WTC11 (cell line): ENCODE measurements around the gene INSL3. TPM values are rescaled to one million over a fixed set of nuclear protein-coding genes. Genes with fewer than 3 reads are reported as not detected.

Source experiments
- ATAC-seq: fragments of 200-7000 bp; cut with Tn5 transposase; 2 replicates; pipeline ENCODE4 v1.10.0; 2021; ENCODE audit warnings: mild to moderate bottlenecking, moderate library complexity
- CTCF ChIA-PET: fragments of 300-600 bp; sonication (Branson Sonifier 250); formaldehyde crosslinking; loops from one replicate; lab custom pipeline; 2021; ENCODE audit warnings: antibody characterized with exemption; lab: Charles Lee
- POLR2A ChIA-PET: fragments of 350-600 bp; sonication (Branson Sonifier 250); formaldehyde crosslinking; loops from one replicate; lab custom pipeline; 2021; ENCODE audit warnings: antibody characterized with exemption; lab: Charles Lee
- DNase-seq: peaks from one replicate; pipeline ENCODE4 v3.0.0; 2021; ENCODE audit warnings: low spot score
- H3K27ac Mint-ChIP-seq: 2 replicates; pipeline ENCODE4 v1.8.0; 2021; ENCODE audit warnings: mixed read lengths
- H3K27me3 Mint-ChIP-seq: 2 replicates; pipeline ENCODE4 v1.8.0; 2021; ENCODE audit warnings: low read depth, mild to moderate bottlenecking, moderate library complexity, mixed read lengths
- H3K36me3 Mint-ChIP-seq: 2 replicates; pipeline ENCODE4 v1.8.0; 2021; ENCODE audit warnings: mixed read lengths
- H3K4me1 Mint-ChIP-seq: 2 replicates; pipeline ENCODE4 v1.8.0; 2022; ENCODE audit warnings: mixed read lengths
- H3K4me3 Mint-ChIP-seq: 2 replicates; pipeline ENCODE4 v1.8.0; 2021; ENCODE audit warnings: mild to moderate bottlenecking, moderate library complexity, mixed read lengths
- H3K9me3 Mint-ChIP-seq: 2 replicates; pipeline ENCODE4 v1.8.0; 2021; ENCODE audit warnings: mixed read lengths
- ARID4B ChIP-seq: sonication (generic); formaldehyde crosslinking; IDR thresholded peaks from 2 replicates; pipeline ENCODE4 v1.8.0; 2023; ENCODE audit warnings: missing genetic modification reagents, mild to moderate bottlenecking, borderline replicate concordance
- ATF1 ChIP-seq: sonication (generic); formaldehyde crosslinking; IDR thresholded peaks from 2 replicates; pipeline ENCODE4 v1.8.1; 2023; ENCODE audit warnings: mild to moderate bottlenecking, moderate library complexity, missing genetic modification reagents
- ATF2 ChIP-seq: sonication (generic); formaldehyde crosslinking; IDR thresholded peaks from 2 replicates; pipeline ENCODE4 v1.8.1; 2022; ENCODE audit warnings: low read depth, missing genetic modification reagents, borderline replicate concordance
- ATF3 ChIP-seq: sonication (generic); formaldehyde crosslinking; conservative IDR thresholded peaks from 2 replicates; pipeline ENCODE4 v1.8.1; 2022; ENCODE audit warnings: mild to moderate bottlenecking, missing genetic modification reagents
- ESRRA ChIP-seq: sonication (generic); formaldehyde crosslinking; IDR thresholded peaks from 2 replicates; pipeline ENCODE4 v1.8.1; 2022; ENCODE audit warnings: mild to moderate bottlenecking, missing genetic modification reagents, borderline replicate concordance
- FOXP1 ChIP-seq: sonication (generic); formaldehyde crosslinking; IDR thresholded peaks from 2 replicates; pipeline ENCODE4 v1.8.0; 2022; ENCODE audit warnings: missing genetic modification reagents, mild to moderate bottlenecking, moderate library complexity, borderline replicate concordance
- GTF2I ChIP-seq: fragments of 250-450 bp; sonication (Bioruptor Pico); conservative IDR thresholded peaks from 2 replicates; pipeline ENCODE4 v1.4.0; 2021; ENCODE audit warnings: mild to moderate bottlenecking
- HMGXB4 ChIP-seq: sonication (generic); formaldehyde crosslinking; IDR thresholded peaks from 2 replicates; pipeline ENCODE4 v1.8.1; 2023; ENCODE audit warnings: mild to moderate bottlenecking, moderate library complexity, missing genetic modification reagents
- IRF2 ChIP-seq: sonication (generic); formaldehyde crosslinking; IDR thresholded peaks from 2 replicates; pipeline ENCODE4 v1.8.0; 2022; ENCODE audit warnings: low read depth, missing genetic modification reagents, borderline replicate concordance
- MLX ChIP-seq: sonication (generic); formaldehyde crosslinking; IDR thresholded peaks from 2 replicates; pipeline ENCODE4 v1.8.1; 2023; ENCODE audit warnings: mild to moderate bottlenecking, missing genetic modification reagents, moderate library complexity
- NFYB ChIP-seq: sonication (generic); formaldehyde crosslinking; conservative IDR thresholded peaks from 2 replicates; pipeline ENCODE4 v1.8.0; 2022; ENCODE audit warnings: low read depth, missing genetic modification reagents
- RELA ChIP-seq: sonication (generic); formaldehyde crosslinking; IDR thresholded peaks from 2 replicates; pipeline ENCODE4 v1.8.1; 2022; ENCODE audit warnings: missing genetic modification reagents, mild to moderate bottlenecking, borderline replicate concordance
- TP53 ChIP-seq: sonication (generic); formaldehyde crosslinking; IDR thresholded peaks from 2 replicates; pipeline ENCODE4 v1.8.1; 2023; ENCODE audit warnings: mild to moderate bottlenecking, missing genetic modification reagents
- USF1 ChIP-seq: sonication (generic); formaldehyde crosslinking; IDR thresholded peaks from 2 replicates; pipeline ENCODE4 v1.8.0; 2022; ENCODE audit warnings: mild to moderate bottlenecking, missing genetic modification reagents
- ZNF232 ChIP-seq: sonication (generic); formaldehyde crosslinking; IDR thresholded peaks from 2 replicates; pipeline ENCODE4 v1.8.0; 2022; ENCODE audit warnings: mild to moderate bottlenecking, missing genetic modification reagents
- ZNF317 ChIP-seq: sonication (generic); formaldehyde crosslinking; IDR thresholded peaks from 2 replicates; pipeline ENCODE4 v1.8.1; 2023; ENCODE audit warnings: low read depth, mild to moderate bottlenecking, moderate library complexity, missing genetic modification reagents, borderline replicate concordance
- ZNF532 ChIP-seq: fragments of 250-450 bp; sonication (Bioruptor Pico); IDR thresholded peaks from 2 replicates; pipeline ENCODE4 v1.9.0; 2021; ENCODE audit warnings: mild to moderate bottlenecking, borderline replicate concordance
- ZNF671 ChIP-seq: fragments of 250-450 bp; sonication (Bioruptor Pico); IDR thresholded peaks from 2 replicates; pipeline ENCODE4 v1.8.0; 2021; ENCODE audit warnings: mild to moderate bottlenecking
- total RNA-seq: library from RNA; stranded (reverse); gene quantifications from 3 replicates; pipeline ENCODE4 v1.2.3, GENCODE V29; 2021

The INSL3 gene
- total RNA-seq, 1 experiment from 2014 or later, result 0.79 TPM

GRCh38 chr19:17775991-17776803 is 45.1 kb downstream of the INSL3 start:
- ATAC-seq (no peak), DNase-seq (no peak)
- no peaks in the 10 kb centered on the region; the same call in 1 of the 2 replicates for H3K27me3 Mint-ChIP-seq
- H3K4me1 Mint-ChIP-seq, result peaks cover 11% of the 10 kb centered on the region
- TF ChIP-seq ESRRA (CRISPR knock-in tag) (no peak), RELA (CRISPR knock-in tag) (no peak), HMGXB4 (no peak), ATF3 (CRISPR knock-in tag) (no peak), ZNF671 (CRISPR knock-in tag) (no peak), GTF2I (CRISPR knock-in tag) (no peak), ATF1 (CRISPR knock-in tag) (no peak), ZNF532 (CRISPR knock-in tag) (no peak), ARID4B (CRISPR knock-in tag) (no peak), IRF2 (CRISPR knock-in tag) (no peak), ZNF317 (CRISPR knock-in tag) (no peak), TP53 (no peak), FOXP1 (CRISPR knock-in tag) (no peak), NFYB (CRISPR knock-in tag) (no peak), ATF2 (no peak), ZNF232 (CRISPR knock-in tag) (no peak), MLX (no peak), USF1 (CRISPR knock-in tag) (no peak)
- H3K4me3 Mint-ChIP-seq, result no peak overlapping the region
- POLR2A ChIA-PET, result no interaction called here
- H3K9me3 Mint-ChIP-seq, result no peaks in the 10 kb centered on the region
- peaks cover 9% of the 10 kb centered on the region; the same call in 1 of the 2 replicates for H3K36me3 Mint-ChIP-seq
- no peak overlapping the region; the same call in 1 of the 2 replicates for H3K27ac Mint-ChIP-seq
- CTCF ChIA-PET, result interaction anchor here (0.6 to 3.5 kb wide), 10 partner anchors 10 to 170 kb away, joined by 3 to 37 read pairs (median 6); partner anchors contain the start of gene B3GNT3
